Thyroid gland (tissue), 4 donors: Measurements from ENCODE around the gene DEPP1.

Experiments used
- CTCF ChIP-seq, 6 experiments: fragments of 200-600 bp in 3 of 6; fragments of 450-650 bp in 3 of 6; sonication (generic) in 3 of 6; IDR thresholded peaks; one replicate each; pipeline ENCODE4 v1.5.1; 2016 to 2019; ENCODE audit warnings: antibody characterized with exemption in 6 of 6, mild to moderate bottlenecking in 2 of 6, inconsistent platforms in 1 of 6, moderate library complexity in 1 of 6
- POLR2A ChIP-seq, 2 donors: fragments of 450-650 bp; IDR thresholded peaks; one replicate each; pipeline ENCODE4 v1.6.1; 2017; ENCODE audit warnings: antibody characterized with exemption in 2 of 2, mild to moderate bottlenecking in 2 of 2, moderate library complexity in 1 of 2

GRCh38 chr10:44983066-44983894, 4.7 kb upstream of the DEPP1 start:
- no peak for TF ChIP-seq CTCF (IDR thresholded peaks at IDR 0.05)
- TF ChIP-seq POLR2A (IDR thresholded peaks at IDR 0.05), result no peak
